Panc1 (cell line): Measurements from ENCODE around the gene MCF2L2. TPM values are rescaled to one million over a fixed set of nuclear protein-coding genes. Genes with fewer than 3 reads are reported as not detected.

Experiments used
- ATAC-seq: fragments of 200-7000 bp; cut with Tn5 transposase; 2 replicates; pipeline ENCODE4 v1.9.1; 2020; ENCODE audit warnings: mild to moderate bottlenecking, moderate library complexity
- BruUV-seq: library from RNA; stranded (reverse); fragments of 400-500 nt; replicated peaks from 2 replicates; lab custom pipeline; 2021; lab: Mats Ljungman, UMichigan
- CTCF ChIA-PET: fragments of 300-600 bp; sonication (Branson Sonifier 250); formaldehyde crosslinking; loops from one replicate; lab custom pipeline; 2022; ENCODE audit warnings: antibody characterized with exemption; lab: Charles Lee
- POLR2A ChIA-PET: fragments of 300-600 bp; sonication (Branson Sonifier 250); formaldehyde crosslinking; loops from one replicate; lab custom pipeline; 2022; ENCODE audit warnings: antibody characterized with exemption; lab: Charles Lee
- DNase-seq: peaks from one replicate; pipeline ENCODE4 v3.0.0-alpha.2; 2010; ENCODE audit warnings: low read depth, low spot score
- H3K27ac ChIP-seq: 2 replicates; pipeline ENCODE4 v1.5.1; 2011; ENCODE audit warnings: mild to moderate bottlenecking, low read length, inconsistent platforms
- H3K27me3 ChIP-seq: fragments of 200-500 bp; sonication (Bioruptor generic); 2 replicates; pipeline ENCODE4 v1.6.0; 2014; ENCODE audit warnings: low read length, inconsistent platforms; ENCODE audit not compliant: control insufficient read depth, insufficient read depth
- H3K36me3 ChIP-seq: fragments of 200-500 bp; sonication (Bioruptor generic); 2 replicates; pipeline ENCODE4 v1.5.1; 2014; ENCODE audit warnings: inconsistent platforms, mild to moderate bottlenecking, low read length, moderate library complexity; ENCODE audit not compliant: control insufficient read depth, insufficient read depth
- H3K4me1 ChIP-seq: 2 replicates; pipeline ENCODE4 v1.5.1; 2011; ENCODE audit warnings: inconsistent platforms, mild to moderate bottlenecking, low read length, moderate library complexity; ENCODE audit not compliant: control insufficient read depth, insufficient read depth
- H3K4me3 ChIP-seq, 2 experiments: 2 replicates each; pipeline ENCODE4 v1.5.1; 2011 to 2012; ENCODE audit warnings: low read depth in 2 of 2, low read length in 2 of 2, mild to moderate bottlenecking in 2 of 2, inconsistent platforms in 1 of 2, moderate library complexity in 1 of 2
- H3K9me3 ChIP-seq: fragments of 200-500 bp; sonication (Bioruptor generic); 2 replicates; pipeline ENCODE4 v1.5.1; 2014; ENCODE audit warnings: low read depth, mild to moderate bottlenecking, inconsistent platforms, low read length, moderate library complexity; ENCODE audit not compliant: control insufficient read depth, insufficient read depth
- CTCF ChIP-seq: fragments of 450-650 bp; IDR thresholded peaks from 2 replicates; pipeline ENCODE4 v1.5.1; 2017; ENCODE audit warnings: mild to moderate bottlenecking
- POLR2AphosphoS5 ChIP-seq: IDR thresholded peaks from 2 replicates; pipeline ENCODE4 v1.6.1; 2012; ENCODE audit warnings: mild to moderate bottlenecking, low read depth, low read length, moderate library complexity
- REST ChIP-seq, 2 experiments: IDR thresholded peaks; 2 replicates each; pipeline ENCODE4 v1.6.1; 2011 to 2012; ENCODE audit warnings: low read depth in 2 of 2, control low read depth in 1 of 2, low read length in 1 of 2, mild to moderate bottlenecking in 1 of 2, moderate library complexity in 1 of 2; ENCODE audit not compliant: insufficient read depth in 1 of 2
- SIN3A ChIP-seq: IDR thresholded peaks from 2 replicates; pipeline ENCODE4 v1.6.1; 2012; ENCODE audit warnings: low read depth, mild to moderate bottlenecking, low read length, moderate library complexity, borderline replicate concordance; ENCODE audit not compliant: insufficient read depth
- TCF7L2 ChIP-seq: IDR thresholded peaks from 2 replicates; pipeline ENCODE4 v1.6.1; 2011; ENCODE audit warnings: mild to moderate bottlenecking, low read depth, low read length, inconsistent platforms
- in situ Hi-C: cut with HindIII; loops from 2 replicates; pipeline ENCODE4 v1.10.0; 2016; ENCODE audit warnings: low sequenced_read_pairs, low pct_unique_long_range_greater_than_20kb
- intact Hi-C: fragments of 100-400 bp; cut with micrococcal nuclease; formaldehyde crosslinking; loops from one replicate; pipeline ENCODE4 v1.10.0; 2022; ENCODE audit not compliant: unreplicated experiment
- total RNA-seq: library from RNA; stranded (reverse); gene quantifications from one replicate; pipeline ENCODE4 v1.2.1, GENCODE V29; 2021; ENCODE audit not compliant: unreplicated experiment

The MCF2L2 gene
- total RNA-seq, 1 experiment from 2014 or later = 1.0 TPM

GRCh38 chr3:183295211-183295610, 133.2 kb downstream of the MCF2L2 start:
- Histone ChIP-seq H3K27me3 (no peaks in the 10 kb centered on the region), H3K9me3 (no peaks in the 10 kb centered on the region), H3K36me3 (no peaks in the 10 kb centered on the region), H3K4me1 (no peaks in the 10 kb centered on the region; the same call in 1 of the 2 replicates), H3K4me3 (no peak overlapping the region), H3K27ac (no peak overlapping the region)
- intact Hi-C loops (no loop called here), in situ Hi-C loops (no loop called here)
- DNase-seq (no peak), ATAC-seq (no peak)
- CTCF ChIA-PET = no interaction called here
- POLR2A ChIA-PET = no interaction called here
- BruUV-seq = no TSS peak
- TF ChIP-seq POLR2AphosphoS5 = no peak
- no peak for TF ChIP-seq REST (IDR thresholded peaks at IDR 0.05; ENCODE audit: insufficient read depth in 1 of 2, low read depth in 2 of 2, low read length in 1 of 2)
- TF ChIP-seq TCF7L2 = no peak
- no peak for TF ChIP-seq SIN3A
- TF ChIP-seq CTCF = no peak

GRCh38 chr3:183293966-183294365, 134.5 kb downstream of the MCF2L2 start:
- ChIA-PET CTCF (no interaction called here), POLR2A (no interaction called here)
- no peaks in the 10 kb centered on the region; the same call in 1 of the 2 replicates for H3K4me1 ChIP-seq
- H3K27ac ChIP-seq = no peak overlapping the region
- TF ChIP-seq TCF7L2 = no peak
- no peak for TF ChIP-seq POLR2AphosphoS5
- TF ChIP-seq REST (IDR thresholded peaks at IDR 0.05; ENCODE audit: insufficient read depth in 1 of 2, low read depth in 2 of 2, low read length in 1 of 2) = no peak
- no peak for TF ChIP-seq SIN3A
- TF ChIP-seq CTCF = no peak
- no TSS peak for BruUV-seq
- ATAC-seq (no peak), DNase-seq (no peak)
- no peaks in the 10 kb centered on the region for H3K27me3 ChIP-seq
- H3K4me3 ChIP-seq = no peak overlapping the region
- in situ Hi-C loops (no loop called here), intact Hi-C loops (no loop called here)
- H3K36me3 ChIP-seq = no peaks in the 10 kb centered on the region
- H3K9me3 ChIP-seq = no peaks in the 10 kb centered on the region
